LNCaP clone FGC (cell line): ENCODE results near the gene ACTA1.
"Not testable (repeated sequence)": the region's sequence is repeated elsewhere in the genome, so short reads cannot be mapped to it uniquely, and the experiment has no call there.

Experiments
- DNase-seq: peaks from one replicate; pipeline ENCODE4 v3.0.0-alpha.2; 2011; ENCODE audit warnings: low read depth
- H3K4me3 ChIP-seq: 2 replicates; pipeline ENCODE4 v1.5.1; 2011; ENCODE audit warnings: mild to moderate bottlenecking, low read depth, low read length, control low read depth
- TF ChIP-seq, protein P1 (sequence below): IDR thresholded peaks from 2 replicates; pipeline ENCODE4 v1.5.1; 2012; ENCODE audit warnings: mild to moderate bottlenecking; ENCODE audit not compliant: control insufficient read depth, insufficient read depth; ENCODE audit errors: extremely low read depth

ACTA1 gene

DNA sequence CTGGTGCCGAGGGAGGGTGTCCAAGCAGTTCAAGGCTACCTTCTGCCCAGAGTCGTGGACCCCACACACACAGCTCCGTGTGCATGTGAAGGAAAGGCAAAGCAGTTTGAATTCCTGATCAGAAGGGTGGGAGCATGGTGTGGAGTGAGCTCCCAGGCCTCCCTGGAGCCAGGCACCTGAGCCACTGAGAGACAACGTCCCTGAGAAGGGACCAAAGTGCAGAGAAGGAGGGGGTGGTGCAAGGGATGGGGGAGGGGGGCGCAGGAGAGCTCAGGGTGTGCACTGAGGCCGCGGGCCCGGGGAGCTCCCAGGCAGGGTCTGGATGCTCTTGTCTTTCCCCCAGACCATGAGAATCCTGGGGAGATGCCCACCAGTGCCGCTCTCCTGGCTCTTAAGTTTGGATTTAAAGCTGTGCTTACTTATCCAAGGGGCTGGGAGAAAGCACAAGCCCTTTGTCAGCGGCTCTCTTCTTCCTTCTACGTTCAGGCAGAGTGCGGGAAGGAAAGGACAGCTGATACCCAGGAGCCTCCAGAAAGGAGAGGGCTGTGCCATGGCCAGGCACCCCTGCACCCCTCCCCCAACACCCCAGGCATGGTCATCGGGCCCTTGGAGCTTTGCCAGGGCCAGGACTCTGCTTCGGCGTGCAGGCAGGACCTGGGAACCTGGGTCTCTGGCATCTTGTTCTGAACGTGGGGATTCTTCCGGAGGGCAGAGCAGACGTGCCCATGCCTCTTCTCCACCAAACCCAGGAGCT is 24.1 kb downstream of the ACTA1 start:
- TF ChIP-seq, protein P1, sequence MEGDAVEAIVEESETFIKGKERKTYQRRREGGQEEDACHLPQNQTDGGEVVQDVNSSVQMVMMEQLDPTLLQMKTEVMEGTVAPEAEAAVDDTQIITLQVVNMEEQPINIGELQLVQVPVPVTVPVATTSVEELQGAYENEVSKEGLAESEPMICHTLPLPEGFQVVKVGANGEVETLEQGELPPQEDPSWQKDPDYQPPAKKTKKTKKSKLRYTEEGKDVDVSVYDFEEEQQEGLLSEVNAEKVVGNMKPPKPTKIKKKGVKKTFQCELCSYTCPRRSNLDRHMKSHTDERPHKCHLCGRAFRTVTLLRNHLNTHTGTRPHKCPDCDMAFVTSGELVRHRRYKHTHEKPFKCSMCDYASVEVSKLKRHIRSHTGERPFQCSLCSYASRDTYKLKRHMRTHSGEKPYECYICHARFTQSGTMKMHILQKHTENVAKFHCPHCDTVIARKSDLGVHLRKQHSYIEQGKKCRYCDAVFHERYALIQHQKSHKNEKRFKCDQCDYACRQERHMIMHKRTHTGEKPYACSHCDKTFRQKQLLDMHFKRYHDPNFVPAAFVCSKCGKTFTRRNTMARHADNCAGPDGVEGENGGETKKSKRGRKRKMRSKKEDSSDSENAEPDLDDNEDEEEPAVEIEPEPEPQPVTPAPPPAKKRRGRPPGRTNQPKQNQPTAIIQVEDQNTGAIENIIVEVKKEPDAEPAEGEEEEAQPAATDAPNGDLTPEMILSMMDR = no peak
- H3K4me3 ChIP-seq = no peak overlapping the region
- no peak for DNase-seq

DNA sequence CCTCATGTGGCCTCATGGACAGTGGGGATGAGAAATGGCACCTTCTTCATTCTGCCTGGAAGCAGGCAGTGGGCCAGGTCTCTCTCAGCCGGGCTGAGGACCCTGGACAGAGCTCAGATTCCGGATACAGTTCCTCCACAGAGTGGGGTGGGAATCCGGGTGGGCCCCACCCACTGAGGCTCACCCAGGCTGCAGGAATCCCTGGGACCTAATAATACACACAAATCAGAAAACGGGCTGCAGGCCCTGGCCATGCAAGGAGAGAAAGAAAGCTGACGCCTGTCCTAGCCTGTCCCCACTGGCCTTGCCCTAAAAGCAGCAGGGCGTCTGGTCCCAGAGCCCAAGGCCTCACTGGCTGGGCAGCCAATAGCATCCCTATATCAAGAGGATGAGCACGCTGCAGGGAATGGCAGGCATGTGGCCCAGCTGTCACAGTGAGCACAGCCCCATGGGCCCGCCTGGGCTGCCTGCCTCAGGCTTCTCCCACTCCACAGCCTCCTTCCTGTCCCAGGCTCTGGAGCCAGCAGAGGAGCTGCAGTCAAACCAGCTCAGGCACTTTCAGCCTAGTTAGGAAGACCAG is 25.3 kb downstream of the ACTA1 start:
- no peak for DNase-seq
- TF ChIP-seq, protein P1 = no peak
- H3K4me3 ChIP-seq = no peak overlapping the region

DNA sequence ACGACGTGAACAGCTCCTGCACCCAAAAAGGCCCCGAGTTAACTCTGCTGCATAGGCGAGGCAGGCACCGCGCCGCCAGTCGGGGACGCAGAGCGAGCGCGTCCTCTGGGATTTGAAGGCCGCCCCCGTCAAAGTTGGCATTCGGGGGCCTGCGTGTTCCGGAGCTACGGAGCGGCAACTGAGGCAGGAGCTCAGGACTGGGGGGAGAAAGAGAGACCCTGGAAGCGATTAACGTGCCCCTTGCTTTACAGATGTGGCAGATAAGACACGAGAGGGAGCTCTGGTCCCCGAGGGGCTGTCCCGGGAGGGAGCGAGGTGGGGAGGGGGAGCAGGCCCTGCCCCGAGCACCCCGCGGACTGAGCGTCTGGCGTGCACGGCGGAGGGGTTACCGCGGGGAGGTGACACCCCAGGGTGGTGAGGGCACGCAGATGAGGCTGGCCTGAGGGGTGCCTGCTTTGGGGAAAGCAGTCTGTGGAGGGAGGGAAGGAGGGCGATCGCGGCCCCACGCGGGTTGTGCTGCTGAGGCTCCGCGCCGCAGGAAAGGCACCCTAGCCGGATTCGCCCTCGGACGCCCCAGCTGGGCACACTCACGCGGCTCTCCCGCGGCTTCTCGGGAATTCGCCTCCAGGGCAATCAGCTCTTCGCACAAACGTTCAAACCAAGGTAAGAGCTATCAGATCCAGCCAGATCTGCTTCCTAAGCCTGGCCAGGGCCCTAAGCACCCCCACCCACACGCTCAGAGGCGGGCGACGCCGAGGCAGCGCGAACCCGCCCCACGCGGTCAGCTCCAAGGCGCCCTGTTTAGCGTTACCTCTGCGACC is 26.5 kb downstream of the ACTA1 start:
- TF ChIP-seq, protein P1 = no peak
- no peak overlapping the region for H3K4me3 ChIP-seq
- no peak for DNase-seq

DNA sequence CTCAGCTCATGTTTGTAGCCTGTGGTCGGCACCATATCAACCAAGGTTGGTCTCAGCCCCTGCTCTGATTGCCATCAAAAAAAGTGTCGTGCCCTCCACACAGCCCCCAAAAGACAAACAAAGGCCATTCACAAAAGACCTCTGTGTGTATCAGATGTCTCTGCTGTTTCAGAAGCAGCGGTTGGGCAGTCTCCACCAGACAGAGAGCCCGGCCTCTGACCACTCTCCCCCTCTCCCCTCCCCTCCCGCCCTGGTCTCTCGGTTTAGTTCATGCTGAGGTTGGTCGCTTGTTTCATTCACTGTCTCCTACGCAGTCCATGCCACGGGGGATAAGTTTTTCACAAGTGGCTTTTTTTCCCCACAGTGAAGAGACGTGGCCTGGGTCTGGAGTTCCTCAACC is 27.1 kb downstream of the ACTA1 start:
- DNase-seq = no peak
- no peak overlapping the region for H3K4me3 ChIP-seq
- TF ChIP-seq, protein P1 = no peak

DNA sequence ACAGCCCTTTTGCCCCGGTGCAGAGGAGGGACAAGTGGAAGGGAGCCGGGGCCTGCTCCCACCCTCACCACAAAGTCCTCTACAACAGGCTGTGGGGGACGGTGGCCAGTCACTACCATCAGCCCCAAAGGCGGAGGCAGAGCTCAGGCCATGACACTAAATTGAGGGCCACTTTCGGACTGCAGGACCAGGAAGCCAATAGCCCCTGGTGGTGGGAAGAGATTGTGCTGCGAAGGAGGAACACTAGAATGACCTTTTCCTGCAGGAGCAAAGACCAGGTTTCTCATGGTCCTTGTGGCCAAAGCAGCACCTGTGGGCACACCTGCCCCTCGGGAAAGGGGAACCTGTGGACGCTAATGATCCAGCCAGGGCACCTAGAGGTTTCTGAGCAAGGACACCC is 30.3 kb downstream of the ACTA1 start:
- TF ChIP-seq, protein P1 = no peak
- no peak overlapping the region for H3K4me3 ChIP-seq
- DNase-seq = no peak

DNA sequence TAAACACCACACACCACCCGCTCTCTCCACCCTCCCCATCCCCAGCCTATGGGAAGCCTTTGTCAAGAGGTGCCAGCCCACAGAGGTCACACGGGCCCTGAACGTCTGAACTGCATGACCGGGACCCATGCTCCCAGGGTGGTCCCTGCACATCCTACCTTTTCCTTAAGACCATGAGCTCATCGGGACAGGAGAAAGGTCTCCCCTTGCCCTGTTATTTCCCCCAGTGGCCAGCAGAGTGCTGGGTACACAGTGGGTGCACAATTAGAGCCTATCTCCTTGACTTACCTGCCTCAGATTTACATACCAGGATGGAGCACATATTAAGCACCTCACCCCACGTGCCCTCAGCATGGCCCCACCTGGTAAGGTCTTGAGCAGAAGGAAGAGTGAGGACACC is 30.9 kb downstream of the ACTA1 start:
- H3K4me3 ChIP-seq = no peak overlapping the region
- DNase-seq = no peak
- TF ChIP-seq, protein P1 = no peak

DNA sequence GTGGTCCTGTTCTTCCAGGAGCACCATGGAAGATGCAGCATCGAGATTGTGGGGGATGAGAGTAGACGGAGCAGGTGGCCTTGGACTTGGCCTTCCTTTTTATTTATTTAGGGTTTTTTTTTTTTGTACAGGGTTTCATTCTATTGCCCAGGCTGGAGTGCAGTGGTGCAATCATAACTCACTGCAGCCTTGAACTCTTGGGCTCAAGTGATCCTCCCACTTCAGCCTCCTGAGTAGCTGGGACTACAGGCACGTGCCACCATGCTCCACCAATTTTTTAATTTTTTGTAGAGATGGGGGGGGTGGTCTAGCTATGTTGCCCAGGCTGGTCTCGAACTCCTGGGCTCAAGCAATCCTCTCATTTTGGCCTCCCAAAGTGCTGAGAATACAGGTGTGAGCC is 31.6 kb downstream of the ACTA1 start:
- DNase-seq = not testable (repeated sequence)

More for the DNA sequence above, 31.6 kb downstream of the ACTA1 start:
- not testable (repeated sequence) for H3K4me3 ChIP-seq
